CD4-positive, alpha-beta memory T cell (primary cell): ENCODE results near the gene IP6K2. TPM values are rescaled to one million over a fixed set of nuclear protein-coding genes. Genes with fewer than 3 reads are reported as not detected.

ENCODE experiments used
- CTCF ChIA-PET: fragments of 350-600 bp; sonication (Branson Sonifier 250); formaldehyde crosslinking; loops from one replicate; lab custom pipeline; 2021; ENCODE audit warnings: inconsistent platforms; ENCODE audit not compliant: partially characterized antibody; lab: Charles Lee
- POLR2A ChIA-PET: fragments of 350-600 bp; sonication (Branson Sonifier 250); formaldehyde crosslinking; loops from one replicate; lab custom pipeline; 2021; ENCODE audit not compliant: partially characterized antibody; lab: Charles Lee
- DNase-seq, 5 donors: peaks; one replicate each; pipeline versions ENCODE4 v3.0.0 to v3.0.0-alpha.2; 2020 to 2022; ENCODE audit warnings: mixed read lengths in 1 of 5
- H3K27ac ChIP-seq: one replicate; pipeline ENCODE4 v1.7.0; 2013; ENCODE audit warnings: low read depth, low read length
- H3K27me3 ChIP-seq: 2 replicates; pipeline ENCODE4 v1.7.0; 2013; ENCODE audit warnings: mild to moderate bottlenecking, low read length, moderate library complexity; ENCODE audit not compliant: insufficient read depth
- H3K36me3 ChIP-seq: 2 replicates; pipeline ENCODE4 v1.7.0; 2013; ENCODE audit warnings: mild to moderate bottlenecking, low read length, moderate library complexity; ENCODE audit not compliant: insufficient read depth
- H3K4me1 ChIP-seq: 2 replicates; pipeline ENCODE4 v1.7.0; 2013; ENCODE audit warnings: mild to moderate bottlenecking, low read length, moderate library complexity; ENCODE audit not compliant: insufficient read depth
- H3K4me3 ChIP-seq, 2 donors: one replicate each; pipeline ENCODE4 v1.7.0; 2013; ENCODE audit warnings: low read length in 2 of 2, mild to moderate bottlenecking in 1 of 2
- H3K9me3 ChIP-seq, 2 donors: one replicate each; pipeline ENCODE4 v1.7.0; 2013; ENCODE audit warnings: low read length in 2 of 2, control low read depth in 1 of 2; ENCODE audit not compliant: control insufficient read depth in 1 of 2
- H3K27ac Mint-ChIP-seq, 7 donors: one replicate each; pipeline ENCODE4 v1.8.0; 2020 to 2021; ENCODE audit warnings: mixed read lengths in 7 of 7, mild to moderate bottlenecking in 6 of 7, inconsistent platforms in 3 of 7, moderate library complexity in 3 of 7
- H3K27me3 Mint-ChIP-seq, 2 donors: one replicate each; pipeline ENCODE4 v1.8.0; 2020 to 2021; ENCODE audit warnings: mixed read lengths in 2 of 2
- H3K36me3 Mint-ChIP-seq, 2 donors: one replicate each; pipeline ENCODE4 v1.8.0; 2020 to 2021; ENCODE audit warnings: mixed read lengths in 2 of 2, inconsistent platforms in 1 of 2, mild to moderate bottlenecking in 1 of 2
- H3K4me1 Mint-ChIP-seq, 4 donors: one replicate each; pipeline ENCODE4 v1.8.0; 2020 to 2021; ENCODE audit warnings: mixed read lengths in 4 of 4, mild to moderate bottlenecking in 1 of 4
- H3K4me3 Mint-ChIP-seq, 8 donors: one replicate each; pipeline ENCODE4 v1.8.0; 2020 to 2021; ENCODE audit warnings: mixed read lengths in 8 of 8, mild to moderate bottlenecking in 7 of 8, moderate library complexity in 6 of 8, inconsistent platforms in 3 of 8
- H3K9me3 Mint-ChIP-seq, 8 donors: one replicate each; pipeline ENCODE4 v1.8.0; 2020 to 2021; ENCODE audit warnings: mixed read lengths in 8 of 8, mild to moderate bottlenecking in 5 of 8, inconsistent platforms in 3 of 8, moderate library complexity in 1 of 8
- intact Hi-C: fragments of 100-400 bp; cut with micrococcal nuclease; formaldehyde crosslinking; loops from one replicate; pipeline ENCODE4 v1.15.1; 2023
- polyA plus RNA-seq, 2 donors: library from polyadenylated mRNA; unstranded; fragments of 300-500 nt; fragmentation: Illumina TruSeq; gene quantifications; one replicate each; pipeline ENCODE4 v1.2.3, GENCODE V29; 2021
- total RNA-seq, 2 experiments: library from RNA; stranded (reverse); gene quantifications; one replicate each; pipeline ENCODE4 v1.2.3, GENCODE V29; 2021

Gene IP6K2
- total and polyA plus RNA-seq, 4 experiments from 2014 or later: 49.4 to 91.8 (median 67.4) TPM

DNA sequence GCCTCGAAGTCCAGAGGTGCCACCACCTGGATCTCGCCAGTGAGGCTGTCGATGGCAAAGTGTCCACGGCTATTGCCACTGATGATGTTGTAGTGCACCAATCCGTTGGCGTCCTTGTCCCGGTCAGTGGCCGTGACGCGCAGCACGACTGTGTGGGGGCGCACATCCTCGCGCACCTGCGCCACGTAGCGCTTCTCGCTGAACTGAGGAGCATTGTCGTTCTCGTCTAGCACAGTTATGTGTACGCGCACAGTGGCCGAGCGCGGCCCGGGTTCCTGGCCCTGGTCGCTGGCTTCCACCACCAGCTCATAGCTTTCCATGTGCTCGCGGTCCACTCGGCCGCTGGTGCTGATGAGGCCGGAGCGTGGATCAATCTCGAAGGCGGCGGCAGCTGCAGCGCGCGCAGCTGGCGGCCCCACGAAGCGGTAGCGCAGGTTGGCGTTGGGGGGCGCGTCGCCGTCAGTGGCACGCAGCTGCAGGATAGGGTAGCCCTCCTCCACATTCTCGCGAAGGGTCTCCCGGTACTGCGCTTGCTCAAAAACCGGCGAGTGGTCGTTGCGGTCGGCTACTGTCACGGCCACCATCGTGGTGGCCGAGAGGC lies 56.1 kb downstream of the IP6K2 start:
- ChIA-PET CTCF (no interaction called here), POLR2A (interaction anchor here (1.0 to 3.4 kb wide), 6 partner anchors 13 to 433 kb away, joined by 3 to 12 read pairs (median 4); partner anchors contain the start of genes IP6K2, NCKIPSD, NME6 and QRICH1)
- H3K9me3 Mint-ChIP-seq: peaks cover 0 to 10% (median 0%) of the 10 kb centered on the region in 8 donors
- no peaks in the 10 kb centered on the region for H3K36me3 ChIP-seq
- intact Hi-C loops: no loop called here
- peaks cover 37% of the 10 kb centered on the region for H3K4me1 ChIP-seq
- H3K27ac Mint-ChIP-seq: peak overlapping the region in 1 of 7 donors; percentile 61
- no peaks in the 10 kb centered on the region for H3K9me3 ChIP-seq
- H3K27me3 Mint-ChIP-seq: peaks cover 1 to 10% of the 10 kb centered on the region in 2 donors
- no peak for DNase-seq
- H3K4me3 ChIP-seq: no peak overlapping the region
- peaks cover 9 to 47% (median 19%) of the 10 kb centered on the region in 4 donors for H3K4me1 Mint-ChIP-seq
- no peak overlapping the region for H3K4me3 Mint-ChIP-seq
- no peaks in the 10 kb centered on the region for H3K36me3 Mint-ChIP-seq
- H3K27me3 ChIP-seq: peaks cover 6% of the 10 kb centered on the region
- H3K27ac ChIP-seq: no peak overlapping the region

DNA sequence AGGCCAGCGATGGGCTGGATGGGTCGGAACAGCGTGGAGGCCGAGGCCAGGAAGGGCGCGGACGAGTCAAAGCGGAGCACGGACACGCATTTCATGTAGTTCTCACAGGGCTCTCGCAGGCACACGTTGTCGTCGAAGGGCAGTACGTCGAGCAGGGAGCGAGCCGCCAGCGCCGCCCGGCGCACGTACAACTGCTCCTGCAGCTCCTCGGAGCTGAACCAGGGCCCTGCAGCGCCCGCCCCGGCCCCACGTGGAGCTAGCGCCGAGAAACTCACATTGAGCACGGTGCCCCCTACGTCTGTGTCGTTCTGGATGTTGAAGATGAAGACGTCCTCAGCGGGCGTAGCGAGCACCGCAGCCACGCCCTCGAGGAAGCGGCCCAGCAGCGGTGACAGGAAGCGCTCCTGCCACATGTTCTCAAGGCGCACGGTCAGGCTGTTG lies 60.2 kb downstream of the IP6K2 start:
- H3K36me3 ChIP-seq: no peaks in the 10 kb centered on the region
- peaks cover 0 to 1% of the 10 kb centered on the region in 2 donors for H3K36me3 Mint-ChIP-seq
- H3K27me3 ChIP-seq: no peaks in the 10 kb centered on the region
- peak overlapping the region; percentile 65 to 85 (median 72) for H3K4me3 Mint-ChIP-seq
- H3K27me3 Mint-ChIP-seq: peaks cover 0 to 3% of the 10 kb centered on the region in 2 donors
- H3K27ac ChIP-seq: peak overlapping the region; percentile 38
- peaks cover 0 to 10% (median 0%) of the 10 kb centered on the region in 8 donors for H3K9me3 Mint-ChIP-seq
- peaks cover 5 to 37% (median 12%) of the 10 kb centered on the region in 4 donors for H3K4me1 Mint-ChIP-seq
- intact Hi-C loops: loop anchor here (1.0 kb wide), 4 partner anchors 22 to 99 kb away; partner anchors contain the start of genes NCKIPSD, SLC26A6 and UQCRC1
- H3K4me1 ChIP-seq: peaks cover 25% of the 10 kb centered on the region
- ChIA-PET POLR2A (interaction anchor here (0.6 to 2.4 kb wide), 3 partner anchors 22 to 130 kb away, joined by 3 to 14 read pairs (median 4); partner anchors contain the start of genes SLC26A6 and UQCRC1), CTCF (interaction anchor here (0.6 to 1.8 kb wide), 8 partner anchors 21 to 462 kb away, joined by 3 to 7 read pairs (median 4); partner anchors contain the start of gene SLC26A6)
- DNase-seq: peak in 4 of 5 donors; percentile 23 to 49 (median 28)
- H3K9me3 ChIP-seq: no peaks in the 10 kb centered on the region
- H3K27ac Mint-ChIP-seq: peak overlapping the region in 6 of 7 donors; percentile 62 to 88 (median 74)
- H3K4me3 ChIP-seq: peak overlapping the region; percentile 29 to 59

DNA sequence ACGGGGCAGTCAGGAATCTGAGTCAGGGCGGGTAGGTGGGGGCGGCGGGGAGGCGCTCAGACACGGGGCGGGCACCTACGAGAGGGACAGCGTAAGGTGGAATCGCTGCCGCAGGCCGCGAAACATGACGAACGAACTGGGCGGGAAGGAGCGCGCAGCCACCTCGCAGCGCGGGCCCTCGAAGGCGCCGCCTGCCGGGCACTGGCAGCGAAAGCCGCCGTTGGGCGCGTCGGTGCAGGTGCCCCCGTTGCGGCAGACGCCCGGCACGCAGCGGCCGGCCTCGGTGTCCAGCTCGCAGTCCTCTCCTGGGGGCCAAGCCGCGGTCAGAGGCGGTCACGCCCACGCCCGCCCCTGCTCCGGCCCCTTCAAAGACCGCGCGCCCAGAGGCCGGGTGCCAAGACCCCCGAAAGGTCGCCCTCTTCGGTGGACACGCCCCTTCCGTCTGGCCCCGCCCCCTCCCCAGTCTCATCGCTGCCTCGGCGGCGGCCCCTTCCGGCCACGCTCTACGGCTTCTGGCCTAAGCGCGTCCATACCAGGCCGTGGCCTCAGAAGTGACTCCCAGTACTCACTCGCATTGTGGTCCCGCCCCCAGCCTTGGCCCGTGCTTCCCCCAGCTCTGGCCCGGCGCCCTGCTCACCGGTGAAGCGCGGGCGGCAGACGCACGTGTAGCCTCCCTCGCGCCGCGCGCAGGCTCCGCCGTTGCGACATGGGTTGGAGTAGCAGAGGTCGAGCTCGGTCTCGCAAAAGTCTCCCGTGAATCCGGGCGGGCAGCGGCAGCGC lies 60.8 kb downstream of the IP6K2 start:
- peaks cover 0 to 10% (median 0%) of the 10 kb centered on the region in 8 donors for H3K9me3 Mint-ChIP-seq
- Histone ChIP-seq H3K4me1 (peaks cover 19% of the 10 kb centered on the region), H3K27me3 (no peaks in the 10 kb centered on the region), H3K9me3 (no peaks in the 10 kb centered on the region), H3K27ac (peak overlapping the region; percentile 38), H3K4me3 (peak overlapping the region; percentile 29 to 59), H3K36me3 (no peaks in the 10 kb centered on the region)
- H3K27me3 Mint-ChIP-seq: peaks cover 0 to 3% of the 10 kb centered on the region in 2 donors
- intact Hi-C loops: loop anchor here (1.0 kb wide), 4 partner anchors 21 to 98 kb away; partner anchors contain the start of genes NCKIPSD, SLC26A6 and UQCRC1
- ChIA-PET CTCF (interaction anchor here (0.6 to 1.8 kb wide), 8 partner anchors 21 to 462 kb away, joined by 3 to 7 read pairs (median 4); partner anchors contain the start of gene SLC26A6), POLR2A (interaction anchor here (0.6 to 2.4 kb wide), 3 partner anchors 21 to 129 kb away, joined by 3 to 14 read pairs (median 4); partner anchors contain the start of genes SLC26A6 and UQCRC1)
- peaks cover 5 to 31% (median 10%) of the 10 kb centered on the region in 4 donors for H3K4me1 Mint-ChIP-seq
- peak overlapping the region; percentile 80 to 88 (median 84) for H3K4me3 Mint-ChIP-seq
- DNase-seq: peak; percentile 86 to 91 (median 88)
- peak overlapping the region; percentile 82 to 93 (median 88) for H3K27ac Mint-ChIP-seq
- H3K36me3 Mint-ChIP-seq: peaks cover 0 to 1% of the 10 kb centered on the region in 2 donors

DNA sequence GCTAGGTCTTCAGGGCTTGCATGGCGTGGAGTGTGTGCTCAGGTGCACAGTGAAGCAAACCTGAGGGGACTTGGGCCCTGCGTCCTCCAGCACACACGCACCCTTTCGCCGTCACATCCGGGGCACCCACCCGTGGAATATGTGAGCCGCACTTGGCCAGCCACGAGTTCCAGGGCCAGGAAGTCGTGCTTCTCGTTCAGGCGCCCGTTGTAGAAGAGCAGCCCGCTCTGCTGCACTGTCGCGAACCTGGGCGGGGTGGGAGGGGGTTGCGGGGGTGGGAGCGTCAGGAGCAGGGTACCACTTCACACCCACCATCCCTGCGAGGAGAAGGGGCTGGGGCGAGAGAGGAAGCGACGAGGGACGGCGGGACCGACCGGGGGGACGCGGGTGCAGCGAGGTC lies 61.4 kb downstream of the IP6K2 start:
- H3K27ac ChIP-seq: peak overlapping the region; percentile 38
- H3K9me3 ChIP-seq: no peaks in the 10 kb centered on the region
- no peaks in the 10 kb centered on the region for H3K27me3 ChIP-seq
- H3K9me3 Mint-ChIP-seq: peaks cover 0 to 7% (median 0%) of the 10 kb centered on the region in 8 donors
- H3K4me3 Mint-ChIP-seq: peak overlapping the region; percentile 76 to 88 (median 84)
- peaks cover 0 to 1% of the 10 kb centered on the region in 2 donors for H3K36me3 Mint-ChIP-seq
- peak overlapping the region in 1 of 2 donors; percentile 59 for H3K4me3 ChIP-seq
- ChIA-PET CTCF (interaction anchor here (1.7 to 1.8 kb wide), 2 partner anchors 20 to 21 kb away, joined by 4 to 5 read pairs; partner anchors contain the start of gene SLC26A6), POLR2A (interaction anchor here (2.4 kb wide), 1 partner anchor 21 kb away, joined by 14 read pairs; the partner anchor contains the start of gene SLC26A6)
- intact Hi-C loops: loop anchor here (1.0 kb wide), 4 partner anchors 20 to 97 kb away; partner anchors contain the start of genes NCKIPSD, SLC26A6 and UQCRC1
- H3K27ac Mint-ChIP-seq: peak overlapping the region; percentile 82 to 93 (median 88)
- H3K36me3 ChIP-seq: no peaks in the 10 kb centered on the region
- DNase-seq: peak; percentile 45 to 85 (median 55)
- peaks cover 0 to 3% of the 10 kb centered on the region in 2 donors for H3K27me3 Mint-ChIP-seq
- H3K4me1 Mint-ChIP-seq: peaks cover 5 to 28% (median 10%) of the 10 kb centered on the region in 4 donors
- peaks cover 18% of the 10 kb centered on the region for H3K4me1 ChIP-seq

DNA sequence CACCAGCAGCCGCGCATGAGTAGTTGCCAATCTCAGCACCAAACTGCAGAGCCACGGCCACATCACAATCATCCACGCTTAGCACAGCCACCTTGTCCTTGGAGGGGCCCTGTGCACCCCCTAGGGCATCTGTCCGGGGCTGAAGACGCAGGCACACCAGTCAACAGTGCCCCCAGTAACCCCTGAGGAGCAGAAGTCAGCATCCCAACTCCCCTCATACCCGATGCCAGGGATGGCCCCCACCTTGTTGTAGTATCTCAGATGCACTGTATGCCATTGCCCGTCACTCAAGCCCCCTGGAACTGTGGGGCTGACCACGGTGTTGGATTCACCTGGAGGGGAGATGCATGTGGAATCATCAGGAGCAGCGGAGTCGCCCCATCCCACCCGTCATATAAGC lies 62.0 kb downstream of the IP6K2 start:
- intact Hi-C loops: no loop called here
- no peaks in the 10 kb centered on the region for H3K9me3 ChIP-seq
- no peaks in the 10 kb centered on the region for H3K36me3 ChIP-seq
- POLR2A ChIA-PET: interaction anchor here (0.9 kb wide), 1 partner anchor 46 kb away, joined by 3 read pairs; the partner anchor contains the start of gene UQCRC1
- peak overlapping the region; percentile 75 to 84 (median 79) for H3K27ac Mint-ChIP-seq
- DNase-seq: no peak
- H3K36me3 Mint-ChIP-seq: peaks cover 0 to 1% of the 10 kb centered on the region in 2 donors
- peaks cover 0 to 3% of the 10 kb centered on the region in 2 donors for H3K27me3 Mint-ChIP-seq
- peaks cover 18% of the 10 kb centered on the region for H3K4me1 ChIP-seq
- H3K4me3 ChIP-seq: peak overlapping the region in 1 of 2 donors; percentile 59
- CTCF ChIA-PET: interaction anchor here (1.8 to 2.3 kb wide), 2 partner anchors 20 kb away, joined by 4 to 6 read pairs; partner anchors contain the start of gene SLC26A6
- H3K27ac ChIP-seq: peak overlapping the region; percentile 38
- H3K4me1 Mint-ChIP-seq: peaks cover 5 to 28% (median 10%) of the 10 kb centered on the region in 4 donors
- H3K27me3 ChIP-seq: no peaks in the 10 kb centered on the region
- peak overlapping the region; percentile 63 to 88 (median 79) for H3K4me3 Mint-ChIP-seq
- peaks cover 0 to 4% (median 0%) of the 10 kb centered on the region in 8 donors for H3K9me3 Mint-ChIP-seq

DNA sequence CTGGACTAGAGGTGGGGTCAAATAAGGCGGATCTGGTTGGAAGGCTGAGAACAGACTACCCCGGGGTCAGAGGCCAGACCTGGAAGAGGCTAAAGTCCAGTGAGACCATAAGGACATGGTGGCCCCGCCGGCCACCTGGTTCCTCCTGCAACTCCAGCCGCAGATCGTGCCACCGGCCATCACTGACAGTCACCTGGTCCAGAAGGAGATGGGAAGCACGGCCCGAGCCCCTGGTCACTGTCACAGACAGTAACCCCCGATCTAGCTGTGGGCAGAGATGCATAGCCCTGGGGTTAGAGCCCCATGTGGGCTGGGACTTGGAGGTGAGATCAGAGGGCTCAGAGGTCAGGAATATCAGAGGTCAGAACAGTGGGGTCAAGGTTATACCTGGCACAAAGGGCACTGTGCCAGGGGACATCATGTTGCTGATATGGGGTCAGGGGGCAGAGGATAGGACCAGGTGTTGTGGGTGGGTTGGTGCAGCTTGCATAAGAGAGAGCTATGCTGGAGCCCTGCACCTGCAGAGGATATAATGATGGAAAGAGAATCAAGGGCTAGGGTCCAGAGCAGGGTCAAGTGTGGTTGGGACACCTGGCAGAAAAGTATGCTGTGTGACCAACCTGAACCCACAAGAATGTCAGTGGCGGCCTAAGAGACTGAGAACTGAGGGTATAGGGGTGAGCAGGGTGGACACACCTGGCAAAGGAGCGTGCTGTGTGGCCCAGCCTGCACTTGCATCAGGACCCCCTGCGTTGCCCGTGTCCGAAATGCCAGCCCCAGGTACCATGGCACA lies 63.9 kb downstream of the IP6K2 start:
- Mint-ChIP-seq H3K4me3 (peak overlapping the region in 3 of 8 donors; percentile 29 to 51 (median 35)), H3K4me1 (peaks cover 5 to 28% (median 10%) of the 10 kb centered on the region in 4 donors), H3K27ac (peak overlapping the region in 2 of 7 donors; percentile 37 to 82), H3K36me3 (peaks cover 0 to 1% of the 10 kb centered on the region in 2 donors), H3K9me3 (peaks cover 0 to 4% (median 0%) of the 10 kb centered on the region in 8 donors), H3K27me3 (no peaks in the 10 kb centered on the region)
- Histone ChIP-seq H3K36me3 (no peaks in the 10 kb centered on the region), H3K27ac (no peak overlapping the region), H3K9me3 (no peaks in the 10 kb centered on the region), H3K4me3 (no peak overlapping the region), H3K27me3 (no peaks in the 10 kb centered on the region), H3K4me1 (peaks cover 18% of the 10 kb centered on the region)
- ChIA-PET CTCF (interaction anchor here (2.3 kb wide), 1 partner anchor 18 kb away, joined by 6 read pairs; the partner anchor contains the start of gene SLC26A6), POLR2A (no interaction called here)
- intact Hi-C loops: no loop called here
- DNase-seq: no peak
